ENCODE data around the gene ATG9B.

ATG9B gene

GRCh38 chr7:151059367-151060112 lies 35.2 kb upstream of the ATG9B start, which contains the start of gene SLC4A2:
Gene SLC4A2 (plus strand): TSS chr7:151059589. CDS start chr7:151061988, 2,399 bp downstream.
- DNase-seq: peak; percentile 85
- Histone ChIP-seq H3K4me3 (ENCODE audit: low read length) (peak within 1 kb of the TSS; percentile 87), H4K20me1 (ENCODE audit: insufficient read depth, low read length) (no peaks in the 10 kb centered on the region), H3F3A (ENCODE audit: insufficient read depth, low read length) (peaks cover 12% of the 10 kb centered on the region), H2AFZ (ENCODE audit: low read length) (peak within 1 kb of the TSS; percentile 90), H3K4me1 (ENCODE audit: low read length) (peaks cover 6% of the 10 kb centered on the region), H3K79me2 (ENCODE audit: low read length) (peaks cover 36% of the 10 kb centered on the region), H3K4me2 (ENCODE audit: low read depth, low read length) (peak within 1 kb of the TSS; percentile 98), H3K9me3 (replicated peaks; ENCODE audit: insufficient read depth, low read length) (no peaks in the 10 kb centered on the region), H3K27me3 (replicated peaks; ENCODE audit: insufficient read depth, low read length) (no peaks in the 10 kb centered on the region), H3K9me2 (replicated peaks; ENCODE audit: insufficient read depth, low read length) (no peaks in the 10 kb centered on the region), H3K9ac (ENCODE audit: low read length) (peak within 1 kb of the TSS; percentile 66), H3K27ac (ENCODE audit: low read length) (peak within 1 kb of the TSS; percentile 65; the same call in 1 of the 2 replicates), H3K36me3 (replicated peaks; ENCODE audit: insufficient read depth, low read length) (no peaks in the 10 kb centered on the region)
- TF ChIP-seq EZH2 (optimal IDR thresholded peaks at IDR 0.05; ENCODE audit: low read depth, low read length): no peak
- TF ChIP-seq, protein P1, sequence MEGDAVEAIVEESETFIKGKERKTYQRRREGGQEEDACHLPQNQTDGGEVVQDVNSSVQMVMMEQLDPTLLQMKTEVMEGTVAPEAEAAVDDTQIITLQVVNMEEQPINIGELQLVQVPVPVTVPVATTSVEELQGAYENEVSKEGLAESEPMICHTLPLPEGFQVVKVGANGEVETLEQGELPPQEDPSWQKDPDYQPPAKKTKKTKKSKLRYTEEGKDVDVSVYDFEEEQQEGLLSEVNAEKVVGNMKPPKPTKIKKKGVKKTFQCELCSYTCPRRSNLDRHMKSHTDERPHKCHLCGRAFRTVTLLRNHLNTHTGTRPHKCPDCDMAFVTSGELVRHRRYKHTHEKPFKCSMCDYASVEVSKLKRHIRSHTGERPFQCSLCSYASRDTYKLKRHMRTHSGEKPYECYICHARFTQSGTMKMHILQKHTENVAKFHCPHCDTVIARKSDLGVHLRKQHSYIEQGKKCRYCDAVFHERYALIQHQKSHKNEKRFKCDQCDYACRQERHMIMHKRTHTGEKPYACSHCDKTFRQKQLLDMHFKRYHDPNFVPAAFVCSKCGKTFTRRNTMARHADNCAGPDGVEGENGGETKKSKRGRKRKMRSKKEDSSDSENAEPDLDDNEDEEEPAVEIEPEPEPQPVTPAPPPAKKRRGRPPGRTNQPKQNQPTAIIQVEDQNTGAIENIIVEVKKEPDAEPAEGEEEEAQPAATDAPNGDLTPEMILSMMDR (IDR thresholded peaks at IDR 0.05; ENCODE audit: low read length): peak; percentile 68

DNA sequence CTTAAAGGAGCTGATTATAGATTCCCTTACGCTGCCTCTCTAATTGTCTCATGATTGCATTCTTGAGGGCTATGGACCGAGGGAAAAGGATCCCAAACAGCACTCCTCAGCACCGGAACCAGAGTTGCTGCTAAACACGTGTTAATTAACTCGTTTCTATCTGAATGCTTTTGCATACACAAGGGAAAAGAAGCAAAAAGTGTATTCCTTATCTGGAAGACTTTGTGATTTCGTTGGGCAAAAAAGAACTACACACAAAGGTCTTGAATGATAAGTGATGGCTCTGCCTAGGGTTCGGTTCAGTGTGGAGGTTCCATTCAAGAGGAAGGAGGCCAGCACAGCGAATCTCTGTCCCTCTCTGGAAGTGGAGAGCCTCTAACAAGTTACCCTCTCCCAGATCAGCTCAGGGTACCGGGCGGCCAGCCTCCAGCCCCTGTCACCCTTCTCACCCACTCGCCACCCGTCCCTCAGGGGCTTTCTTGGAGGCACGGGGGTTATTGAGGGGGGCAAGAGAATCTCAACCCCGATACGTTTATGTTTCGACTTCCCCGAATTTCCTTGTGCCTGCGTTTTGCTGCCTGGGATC lies 34.6 kb upstream of the ATG9B start:
- H4K20me1 ChIP-seq (ENCODE audit: insufficient read depth, low read length): no peaks in the 10 kb centered on the region
- H2AFZ ChIP-seq (ENCODE audit: low read length): peak overlapping the region; percentile 90
- H3F3A ChIP-seq (ENCODE audit: insufficient read depth, low read length): peaks cover 12% of the 10 kb centered on the region

GRCh38 chr7:151057989-151058780 lies 33.9 kb upstream of the ATG9B start:
- Histone ChIP-seq H3K27ac (ENCODE audit: low read length) (peak overlapping the region; percentile 65; the same call in 1 of the 2 replicates), H3K9me3 (replicated peaks; ENCODE audit: insufficient read depth, low read length) (no peaks in the 10 kb centered on the region), H3K9ac (ENCODE audit: low read length) (peak overlapping the region; percentile 66), H3K9me2 (replicated peaks; ENCODE audit: insufficient read depth, low read length) (no peaks in the 10 kb centered on the region), H3K4me2 (ENCODE audit: low read depth, low read length) (peak overlapping the region; percentile 98), H3K4me1 (ENCODE audit: low read length) (peaks cover 6% of the 10 kb centered on the region), H4K20me1 (ENCODE audit: insufficient read depth, low read length) (no peaks in the 10 kb centered on the region), H3K79me2 (ENCODE audit: low read length) (peaks cover 36% of the 10 kb centered on the region), H3K4me3 (ENCODE audit: low read length) (peak overlapping the region; percentile 87), H3K36me3 (replicated peaks; ENCODE audit: insufficient read depth, low read length) (no peaks in the 10 kb centered on the region), H2AFZ (ENCODE audit: low read length) (peak overlapping the region; percentile 90), H3K27me3 (replicated peaks; ENCODE audit: insufficient read depth, low read length) (no peaks in the 10 kb centered on the region), H3F3A (ENCODE audit: insufficient read depth, low read length) (peaks cover 12% of the 10 kb centered on the region)
- peak; percentile 100 for DNase-seq
- no peak for TF ChIP-seq EZH2 (optimal IDR thresholded peaks at IDR 0.05; ENCODE audit: low read depth, low read length)
- TF ChIP-seq, protein P1 (IDR thresholded peaks at IDR 0.05; ENCODE audit: low read length): no peak
- no peak for TF ChIP-seq EZH2phosphoT487 (IDR thresholded peaks at IDR 0.05; ENCODE audit: low read length)

More for the DNA sequence above, 34.6 kb upstream of the ATG9B start:
- no peak for TF ChIP-seq EZH2phosphoT487 (IDR thresholded peaks at IDR 0.05; ENCODE audit: low read length)
- TF ChIP-seq, protein P1 (IDR thresholded peaks at IDR 0.05; ENCODE audit: low read length): no peak
- TF ChIP-seq EZH2 (optimal IDR thresholded peaks at IDR 0.05; ENCODE audit: low read depth, low read length): no peak
- H3K4me1 ChIP-seq (ENCODE audit: low read length): peaks cover 6% of the 10 kb centered on the region
- DNase-seq: peak; percentile 29
- H3K79me2 ChIP-seq (ENCODE audit: low read length): peaks cover 36% of the 10 kb centered on the region
- H3K36me3 ChIP-seq (replicated peaks; ENCODE audit: insufficient read depth, low read length): no peaks in the 10 kb centered on the region
- peak overlapping the region; percentile 66 for H3K9ac ChIP-seq (ENCODE audit: low read length)
- no peaks in the 10 kb centered on the region for H3K9me3 ChIP-seq (replicated peaks; ENCODE audit: insufficient read depth, low read length)
- H3K27ac ChIP-seq (ENCODE audit: low read length): peak overlapping the region; percentile 65; the same call in 1 of the 2 replicates
- no peaks in the 10 kb centered on the region for H3K27me3 ChIP-seq (replicated peaks; ENCODE audit: insufficient read depth, low read length)
- peak overlapping the region; percentile 98 for H3K4me2 ChIP-seq (ENCODE audit: low read depth, low read length)
- peak overlapping the region; percentile 87 for H3K4me3 ChIP-seq (ENCODE audit: low read length)
- H3K9me2 ChIP-seq (replicated peaks; ENCODE audit: insufficient read depth, low read length): no peaks in the 10 kb centered on the region

Data from MM.1S (cell line).